AG10803 (cell line): ENCODE results near the gene COA1.

Source experiments
- DNase-seq: peaks from one replicate; pipeline ENCODE4 v3.0.0; 2010; ENCODE audit warnings: low read depth
- H3K4me3 ChIP-seq: 2 replicates; pipeline ENCODE4 v1.5.1; 2011; ENCODE audit warnings: mild to moderate bottlenecking, low read length, control low read depth
- TF ChIP-seq, protein P1 (sequence below): conservative IDR thresholded peaks from 2 replicates; pipeline ENCODE4 v1.5.1; 2011; ENCODE audit warnings: mild to moderate bottlenecking, low read length, control low read depth, inconsistent platforms

COA1 gene

DNA sequence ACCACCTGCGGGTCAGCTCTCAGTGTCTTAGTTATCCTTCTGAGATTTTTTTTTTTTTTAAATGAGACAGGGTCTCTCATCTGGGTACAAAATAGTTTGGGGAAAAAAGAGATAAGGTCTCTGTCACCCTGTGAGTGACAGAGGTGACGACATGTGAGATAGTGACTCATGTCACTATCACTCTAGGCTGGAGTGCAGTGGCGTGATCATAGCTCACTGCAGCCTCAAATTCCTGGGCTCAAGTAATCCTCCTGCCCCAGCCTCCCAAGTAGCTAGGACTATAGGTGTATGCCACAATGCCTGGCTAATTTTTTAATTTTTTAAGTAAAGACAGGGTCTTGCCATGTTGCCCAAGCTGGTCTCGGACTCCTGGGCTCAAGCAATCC lies 39.6 kb upstream of the COA1 start:
- TF ChIP-seq, protein P1, sequence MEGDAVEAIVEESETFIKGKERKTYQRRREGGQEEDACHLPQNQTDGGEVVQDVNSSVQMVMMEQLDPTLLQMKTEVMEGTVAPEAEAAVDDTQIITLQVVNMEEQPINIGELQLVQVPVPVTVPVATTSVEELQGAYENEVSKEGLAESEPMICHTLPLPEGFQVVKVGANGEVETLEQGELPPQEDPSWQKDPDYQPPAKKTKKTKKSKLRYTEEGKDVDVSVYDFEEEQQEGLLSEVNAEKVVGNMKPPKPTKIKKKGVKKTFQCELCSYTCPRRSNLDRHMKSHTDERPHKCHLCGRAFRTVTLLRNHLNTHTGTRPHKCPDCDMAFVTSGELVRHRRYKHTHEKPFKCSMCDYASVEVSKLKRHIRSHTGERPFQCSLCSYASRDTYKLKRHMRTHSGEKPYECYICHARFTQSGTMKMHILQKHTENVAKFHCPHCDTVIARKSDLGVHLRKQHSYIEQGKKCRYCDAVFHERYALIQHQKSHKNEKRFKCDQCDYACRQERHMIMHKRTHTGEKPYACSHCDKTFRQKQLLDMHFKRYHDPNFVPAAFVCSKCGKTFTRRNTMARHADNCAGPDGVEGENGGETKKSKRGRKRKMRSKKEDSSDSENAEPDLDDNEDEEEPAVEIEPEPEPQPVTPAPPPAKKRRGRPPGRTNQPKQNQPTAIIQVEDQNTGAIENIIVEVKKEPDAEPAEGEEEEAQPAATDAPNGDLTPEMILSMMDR: no peak
- no peak overlapping the region for H3K4me3 ChIP-seq
- DNase-seq: no peak

DNA sequence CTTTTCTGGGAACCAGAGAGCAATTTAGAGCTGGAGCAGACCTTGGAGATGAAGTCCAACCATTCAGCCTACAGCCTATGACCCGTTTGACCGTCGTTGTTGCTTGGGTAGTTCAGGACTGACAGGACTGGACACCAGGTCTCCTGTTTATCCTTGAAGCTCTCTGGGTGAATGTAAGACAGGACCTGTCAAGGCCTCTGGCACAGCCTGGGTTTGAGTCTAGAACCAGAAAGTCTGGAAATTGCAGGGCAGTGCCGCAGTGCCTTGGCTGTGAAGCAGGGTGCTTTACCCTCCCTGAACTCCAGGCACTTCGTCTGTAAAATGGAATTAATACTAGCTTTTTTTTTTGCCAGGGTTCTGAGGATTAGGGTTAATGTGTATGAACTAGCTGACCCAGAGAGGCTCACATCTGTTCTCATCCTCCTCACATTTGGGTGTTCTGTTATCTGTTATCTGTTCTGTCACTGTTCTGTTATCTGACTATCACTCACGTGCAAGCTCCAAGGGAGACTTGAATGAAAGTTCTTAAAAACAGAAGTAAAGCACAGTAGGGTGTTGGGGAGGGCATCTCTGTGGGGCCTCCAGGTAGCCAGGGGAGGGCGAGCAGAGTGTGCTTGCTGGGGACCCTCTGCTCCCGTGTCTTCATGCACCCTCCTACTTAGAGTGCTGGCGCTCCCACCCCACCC lies 39.0 kb upstream of the COA1 start:
- H3K4me3 ChIP-seq: no peak overlapping the region
- no peak for DNase-seq
- TF ChIP-seq, protein P1: no peak

DNA sequence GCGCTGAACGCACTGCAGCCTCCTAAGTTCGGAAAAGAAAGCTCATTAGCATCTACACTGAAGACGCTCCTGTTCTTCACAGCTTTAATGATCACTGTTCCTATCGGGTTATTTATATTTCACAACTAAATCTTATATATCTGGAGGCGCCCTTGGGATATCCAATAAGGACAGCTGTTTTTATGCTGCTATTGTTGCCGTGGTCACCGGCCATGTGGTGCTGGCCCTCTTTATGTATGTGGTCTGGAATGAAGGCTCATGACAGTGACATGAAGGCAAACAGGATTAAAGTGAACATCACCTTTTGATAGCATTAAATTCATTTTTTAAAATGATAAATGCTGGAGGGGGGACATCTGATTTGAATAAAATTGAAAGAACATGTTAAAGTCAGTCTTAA lies 38.0 kb upstream of the COA1 start:
- TF ChIP-seq, protein P1: no peak
- H3K4me3 ChIP-seq: no peak overlapping the region
- DNase-seq: no peak

DNA sequence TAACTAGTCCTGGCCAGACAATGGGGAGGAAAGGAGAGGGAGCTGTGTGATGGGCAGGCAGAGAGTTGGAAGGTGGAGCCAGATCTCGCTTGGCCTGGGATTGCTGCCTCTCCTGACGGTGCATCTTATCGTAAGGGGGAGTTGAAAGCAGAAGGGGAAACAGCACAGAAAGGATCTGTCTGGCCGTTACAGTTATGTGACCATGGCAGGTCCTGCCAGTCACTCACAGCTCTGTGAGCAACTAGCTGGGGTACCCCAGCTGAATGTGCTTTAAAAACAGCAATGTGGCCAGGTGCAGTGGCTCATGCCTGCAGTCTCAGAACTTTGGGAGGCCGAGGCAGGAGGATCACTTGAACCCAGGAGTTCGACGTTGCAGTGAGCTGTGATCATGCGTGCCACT lies 37.2 kb upstream of the COA1 start:
- no peak overlapping the region for H3K4me3 ChIP-seq
- no peak for DNase-seq
- TF ChIP-seq, protein P1: no peak

DNA sequence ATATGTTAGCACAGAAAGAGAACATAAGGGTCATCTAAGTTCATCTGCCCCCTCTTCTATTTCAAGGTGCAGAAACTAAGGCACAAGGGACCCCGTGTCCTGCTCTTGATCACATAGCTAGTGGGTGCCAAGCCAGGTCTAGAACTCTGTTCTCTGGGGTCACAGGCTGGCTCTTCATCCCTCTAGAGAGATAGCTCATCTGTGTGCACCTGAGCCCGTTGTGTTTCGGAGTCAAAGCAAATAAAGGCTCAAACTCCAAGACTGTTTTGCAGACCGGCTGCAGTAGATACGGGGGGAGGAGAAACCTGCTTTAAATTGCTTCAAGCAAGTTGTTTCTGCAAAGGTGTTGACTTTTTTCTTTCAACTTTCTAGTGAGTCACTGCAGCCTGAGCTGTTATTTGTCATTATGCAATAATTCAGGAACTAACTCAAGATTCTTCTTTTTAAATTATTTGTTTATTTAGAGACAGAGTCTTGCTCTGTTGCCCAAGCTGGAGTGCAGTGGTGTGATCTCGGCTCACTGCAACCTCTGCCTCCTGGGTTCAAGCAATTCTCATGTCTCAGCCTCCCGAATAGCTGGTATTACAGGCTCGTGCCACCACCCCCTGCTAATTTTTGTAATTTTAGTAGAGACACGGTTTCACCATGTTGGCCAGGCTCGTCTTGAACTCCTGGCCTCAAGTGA lies 35.6 kb upstream of the COA1 start:
- no peak overlapping the region for H3K4me3 ChIP-seq
- TF ChIP-seq, protein P1: no peak
- DNase-seq: no peak

DNA sequence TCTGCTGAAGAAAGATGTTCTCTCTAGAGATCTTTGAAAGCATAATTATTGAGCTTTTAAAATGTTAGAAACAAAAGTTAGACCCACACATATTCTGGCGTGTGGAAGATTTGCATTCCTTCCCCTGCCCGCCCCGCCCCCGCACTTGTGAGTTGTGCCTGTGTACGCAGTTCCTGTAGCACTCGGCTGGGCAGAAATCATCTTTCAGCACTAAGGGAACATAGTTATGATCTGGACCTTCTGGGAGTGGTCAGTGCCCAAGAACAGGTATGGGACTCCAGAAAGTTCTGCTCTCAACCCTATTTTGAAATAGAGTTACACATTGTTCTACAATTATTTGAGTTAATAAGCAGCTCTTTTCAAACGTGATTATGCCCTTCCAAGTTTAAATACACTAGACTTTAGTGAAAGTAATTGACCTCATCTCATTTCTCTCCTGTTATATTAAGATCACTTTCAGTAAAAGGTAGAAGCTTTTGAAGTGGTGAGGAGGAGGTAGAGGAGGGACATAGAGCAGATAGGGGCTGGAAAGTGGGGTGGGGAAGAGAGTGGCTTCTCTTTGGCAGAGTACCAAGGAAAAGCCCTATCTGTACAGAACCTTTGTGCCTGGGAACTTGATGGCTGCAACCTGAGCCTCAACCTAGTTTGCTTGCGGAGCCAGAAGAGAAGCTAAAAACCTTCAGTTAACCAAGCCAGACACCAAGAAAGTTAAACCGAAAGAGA lies 34.9 kb upstream of the COA1 start:
- DNase-seq: no peak
- H3K4me3 ChIP-seq: no peak overlapping the region
- TF ChIP-seq, protein P1: no peak
